H9 (cell line): ENCODE results near the gene EVC. TPM values are rescaled to one million over a fixed set of nuclear protein-coding genes. Genes with fewer than 3 reads are reported as not detected.
"Not testable (repeated sequence)": the region's sequence is repeated elsewhere in the genome, so short reads cannot be mapped to it uniquely, and the experiment has no call there.

Experiments used
- DNase-seq: peaks from one replicate; pipeline ENCODE4 v3.0.0-alpha.2; 2017
- H2AFZ ChIP-seq: one replicate; pipeline ENCODE4 v1.6.1; 2013; ENCODE audit warnings: mild to moderate bottlenecking, low read length, control low read depth, moderate library complexity
- H2AK5ac ChIP-seq: 2 replicates; pipeline ENCODE4 v1.6.1; 2013; ENCODE audit warnings: low read length, control low read depth, mixed read lengths; ENCODE audit not compliant: insufficient read length
- H2BK120ac ChIP-seq: one replicate; pipeline ENCODE4 v1.6.1; 2013; ENCODE audit warnings: low read depth, mild to moderate bottlenecking, low read length, control low read depth, inconsistent platforms; ENCODE audit not compliant: poor library complexity, severe bottlenecking
- H2BK12ac ChIP-seq: 2 replicates; pipeline ENCODE4 v1.6.1; 2013; ENCODE audit warnings: low read length, control low read depth, mixed read lengths, low read depth; ENCODE audit not compliant: insufficient read length
- H2BK15ac ChIP-seq: 2 replicates; pipeline ENCODE4 v1.6.1; 2013; ENCODE audit warnings: low read depth, low read length, control low read depth
- H2BK20ac ChIP-seq: one replicate; pipeline ENCODE4 v1.6.1; 2013; ENCODE audit warnings: low read depth, mild to moderate bottlenecking, low read length, control low read depth, inconsistent platforms; ENCODE audit not compliant: poor library complexity, severe bottlenecking
- H2BK5ac ChIP-seq: 2 replicates; pipeline ENCODE4 v1.6.1; 2013; ENCODE audit warnings: low read length, control low read depth, mixed read lengths; ENCODE audit not compliant: insufficient read length
- H3K14ac ChIP-seq: 2 replicates; pipeline ENCODE4 v1.6.1; 2013; ENCODE audit warnings: low read length, control low read depth; ENCODE audit not compliant: insufficient read depth
- H3K18ac ChIP-seq: 2 replicates; pipeline ENCODE4 v1.6.1; 2013; ENCODE audit warnings: low read depth, mild to moderate bottlenecking, mixed read lengths, low read length, control low read depth; ENCODE audit not compliant: insufficient read length
- H3K23ac ChIP-seq: 2 replicates; pipeline ENCODE4 v1.6.1; 2013; ENCODE audit warnings: low read length, control low read depth, mixed read lengths, low read depth; ENCODE audit not compliant: insufficient read length
- H3K23me2 ChIP-seq: 2 replicates; pipeline ENCODE4 v1.6.1; 2013; ENCODE audit warnings: low read depth, mild to moderate bottlenecking, mixed read lengths, low read length, control low read depth; ENCODE audit not compliant: insufficient read length, poor library complexity, severe bottlenecking
- H3K27ac ChIP-seq: 2 replicates; pipeline ENCODE4 v1.5.1; 2013; ENCODE audit warnings: low read length, control low read depth, mixed read lengths, low read depth; ENCODE audit not compliant: insufficient read length
- H3K27me3 ChIP-seq: 2 replicates; pipeline ENCODE4 v1.6.1; 2013; ENCODE audit warnings: low read length, control low read depth, inconsistent platforms; ENCODE audit not compliant: insufficient read depth
- H3K4ac ChIP-seq: 2 replicates; pipeline ENCODE4 v1.6.1; 2013; ENCODE audit warnings: low read depth, mild to moderate bottlenecking, control low read depth, inconsistent platforms, low read length, moderate library complexity
- H3K4me1 ChIP-seq: 2 replicates; pipeline ENCODE4 v1.6.1; 2013; ENCODE audit warnings: low read length, control low read depth, inconsistent platforms; ENCODE audit not compliant: insufficient read depth
- H3K4me2 ChIP-seq: 2 replicates; pipeline ENCODE4 v1.6.1; 2013; ENCODE audit warnings: low read length, control low read depth, mixed read lengths; ENCODE audit not compliant: insufficient read length, insufficient read depth
- H3K56ac ChIP-seq: 2 replicates; pipeline ENCODE4 v1.6.1; 2013; ENCODE audit warnings: low read depth, mild to moderate bottlenecking, mixed read lengths, low read length, control low read depth; ENCODE audit not compliant: insufficient read length
- H3K79me1 ChIP-seq: 2 replicates; pipeline ENCODE4 v1.6.1; 2013; ENCODE audit warnings: low read depth, mild to moderate bottlenecking, moderate library complexity, low read length, control low read depth, inconsistent platforms; ENCODE audit not compliant: insufficient read depth, poor library complexity, severe bottlenecking
- H3K79me2 ChIP-seq: 2 replicates; pipeline ENCODE4 v1.6.1; 2013; ENCODE audit warnings: low read length, control low read depth, inconsistent platforms; ENCODE audit not compliant: insufficient read depth
- H3K9ac ChIP-seq: 2 replicates; pipeline ENCODE4 v1.6.1; 2013; ENCODE audit warnings: low read length, control low read depth, mixed read lengths; ENCODE audit not compliant: insufficient read length; ENCODE audit errors: extremely low read depth
- H3K9me3 ChIP-seq: one replicate; pipeline ENCODE4 v1.6.1; 2013; ENCODE audit warnings: low read depth, low read length, inconsistent platforms; ENCODE audit not compliant: control insufficient read depth
- H3T11ph ChIP-seq: one replicate; pipeline ENCODE4 v1.6.1; 2013; ENCODE audit warnings: mild to moderate bottlenecking, low read length, control low read depth, inconsistent platforms
- H4K20me1 ChIP-seq: one replicate; pipeline ENCODE4 v1.6.1; 2013; ENCODE audit not compliant: control insufficient read depth, insufficient read length, insufficient read depth
- H4K5ac ChIP-seq: 2 replicates; pipeline ENCODE4 v1.6.1; 2013; ENCODE audit warnings: low read depth, mild to moderate bottlenecking, mixed read lengths, low read length, control low read depth; ENCODE audit not compliant: insufficient read length
- H4K8ac ChIP-seq: replicated peaks from 2 replicates; pipeline ENCODE4 v1.6.1; 2013; ENCODE audit warnings: low read length, control low read depth, mixed read lengths, low read depth; ENCODE audit not compliant: insufficient read length
- H4K91ac ChIP-seq: 2 replicates; pipeline ENCODE4 v1.6.1; 2013; ENCODE audit warnings: low read depth, mild to moderate bottlenecking, moderate library complexity, mixed read lengths, low read length, control low read depth; ENCODE audit not compliant: insufficient read length
- H3K27ac Mint-ChIP-seq, 3 experiments: 2 replicates in 2 of 3; 3 replicates in 1 of 3; pipeline ENCODE4 v1.8.0; 2020 to 2021; ENCODE audit warnings: mixed read lengths in 3 of 3, mild to moderate bottlenecking in 1 of 3, moderate library complexity in 1 of 3
- H3K27me3 Mint-ChIP-seq: 2 replicates; pipeline ENCODE4 v1.8.0; 2021; ENCODE audit warnings: low read depth, mild to moderate bottlenecking, moderate library complexity, mixed read lengths
- H3K36me3 Mint-ChIP-seq, 3 experiments: 2 replicates in 2 of 3; 3 replicates in 1 of 3; pipeline ENCODE4 v1.8.0; 2020 to 2021; ENCODE audit warnings: low read depth in 3 of 3, mixed read lengths in 3 of 3; ENCODE audit not compliant: insufficient read depth in 1 of 3
- H3K4me1 Mint-ChIP-seq, 2 experiments: 2 replicates each; pipeline ENCODE4 v1.8.0; 2020; ENCODE audit warnings: mixed read lengths in 2 of 2
- H3K4me3 Mint-ChIP-seq, 2 experiments: 2 replicates in 1 of 2; 3 replicates in 1 of 2; pipeline ENCODE4 v1.8.0; 2020 to 2021; ENCODE audit warnings: mild to moderate bottlenecking in 2 of 2, mixed read lengths in 2 of 2, moderate library complexity in 1 of 2
- H3K9me3 Mint-ChIP-seq, 2 experiments: 2 replicates in 1 of 2; 3 replicates in 1 of 2; pipeline ENCODE4 v1.8.0; 2020; ENCODE audit warnings: mild to moderate bottlenecking in 2 of 2, mixed read lengths in 2 of 2, moderate library complexity in 1 of 2
- WGBS: extraction: QIAGEN DNeasy Blood & Tissue Kit; methylation state at CpG from one replicate; pipeline ENCODE4 v1.1.7; 2013; ENCODE audit warnings: missing lambda C conversion rate, low lambda C conversion rate, mixed read lengths; ENCODE audit not compliant: insufficient read length; ENCODE audit errors: extremely low coverage; 5-methylcytosine and 5-hydroxymethylcytosine counted together
- total RNA-seq: library from RNA; stranded (reverse); gene quantifications from 2 replicates; pipeline ENCODE4 v1.2.1, GENCODE V29; 2021
- TF ChIP-seq, protein P1 (sequence below): fragments of 200-600 bp; sonication (generic); conservative IDR thresholded peaks from 3 replicates; pipeline ENCODE4 v1.8.0; 2021; ENCODE audit warnings: antibody characterized with exemption, mild to moderate bottlenecking

EVC gene
- total RNA-seq, 1 experiment from 2014 or later, result 10.1 TPM

DNA sequence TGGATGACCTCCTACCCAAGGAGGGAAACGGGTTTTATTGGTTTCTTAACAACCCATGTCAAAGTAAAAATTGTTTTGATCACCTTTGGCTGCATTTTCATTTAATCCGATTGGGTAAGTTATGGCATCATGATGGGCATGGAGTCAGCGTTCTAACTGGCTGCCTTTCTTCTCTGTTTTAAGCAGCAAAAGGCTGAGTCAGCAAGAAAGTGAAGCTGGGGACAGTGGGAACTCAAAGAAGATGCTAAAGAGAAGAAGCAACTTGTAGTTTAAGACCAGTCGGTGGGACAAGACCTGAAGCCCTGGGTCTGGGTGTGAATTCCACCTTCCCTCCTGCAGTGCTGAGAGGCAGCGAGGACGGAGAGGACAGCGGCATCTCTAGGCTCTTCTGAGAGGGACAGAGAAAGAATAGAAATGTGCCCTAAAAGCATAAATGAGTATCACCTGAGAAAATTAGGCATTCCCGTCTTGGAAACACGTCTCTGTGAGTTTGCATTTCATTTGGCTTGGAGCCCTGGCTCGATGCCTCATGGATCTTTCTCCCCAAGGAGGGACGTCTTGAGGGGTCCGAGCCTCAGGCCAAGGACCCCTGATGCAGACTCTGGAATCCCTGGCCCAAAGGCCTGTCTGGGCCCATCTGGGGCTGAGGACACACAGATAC, 99.9 kb downstream of the EVC start:
- no peaks in the 10 kb centered on the region for H3K27me3 Mint-ChIP-seq
- no peak overlapping the region for H3K9ac ChIP-seq
- H3K4me1 ChIP-seq, result no peaks in the 10 kb centered on the region
- H3K36me3 Mint-ChIP-seq, result peaks cover 34 to 62% (median 60%) of the 10 kb centered on the region in 3 experiments
- H3K27ac Mint-ChIP-seq, result no peak overlapping the region
- WGBS, result no CpG with 5 or more reads among the region's 12 CpGs
- no peak overlapping the region for H3K18ac ChIP-seq
- H3T11ph ChIP-seq, result no peak overlapping the region
- no peaks in the 10 kb centered on the region for H4K20me1 ChIP-seq
- H3K27ac ChIP-seq, result no peak overlapping the region
- no peaks in the 10 kb centered on the region for H3K79me1 ChIP-seq
- H2BK15ac ChIP-seq, result no peak overlapping the region
- H3K4me1 Mint-ChIP-seq, result peaks cover 3 to 9% of the 10 kb centered on the region in 2 experiments; a peak in 2 of 4 replicates
- no peaks in the 10 kb centered on the region for H3K9me3 Mint-ChIP-seq
- H4K91ac ChIP-seq, result no peak overlapping the region
- no peaks in the 10 kb centered on the region for H3K9me3 ChIP-seq
- no peaks in the 10 kb centered on the region for H3K23me2 ChIP-seq
- no peak overlapping the region for H4K8ac ChIP-seq
- no peak overlapping the region for H2BK12ac ChIP-seq
- DNase-seq, result no peak
- no peak overlapping the region for H2BK120ac ChIP-seq
- no peak overlapping the region for H3K4ac ChIP-seq
- TF ChIP-seq, protein P1, sequence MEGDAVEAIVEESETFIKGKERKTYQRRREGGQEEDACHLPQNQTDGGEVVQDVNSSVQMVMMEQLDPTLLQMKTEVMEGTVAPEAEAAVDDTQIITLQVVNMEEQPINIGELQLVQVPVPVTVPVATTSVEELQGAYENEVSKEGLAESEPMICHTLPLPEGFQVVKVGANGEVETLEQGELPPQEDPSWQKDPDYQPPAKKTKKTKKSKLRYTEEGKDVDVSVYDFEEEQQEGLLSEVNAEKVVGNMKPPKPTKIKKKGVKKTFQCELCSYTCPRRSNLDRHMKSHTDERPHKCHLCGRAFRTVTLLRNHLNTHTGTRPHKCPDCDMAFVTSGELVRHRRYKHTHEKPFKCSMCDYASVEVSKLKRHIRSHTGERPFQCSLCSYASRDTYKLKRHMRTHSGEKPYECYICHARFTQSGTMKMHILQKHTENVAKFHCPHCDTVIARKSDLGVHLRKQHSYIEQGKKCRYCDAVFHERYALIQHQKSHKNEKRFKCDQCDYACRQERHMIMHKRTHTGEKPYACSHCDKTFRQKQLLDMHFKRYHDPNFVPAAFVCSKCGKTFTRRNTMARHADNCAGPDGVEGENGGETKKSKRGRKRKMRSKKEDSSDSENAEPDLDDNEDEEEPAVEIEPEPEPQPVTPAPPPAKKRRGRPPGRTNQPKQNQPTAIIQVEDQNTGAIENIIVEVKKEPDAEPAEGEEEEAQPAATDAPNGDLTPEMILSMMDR, result no peak
- no peak overlapping the region for H4K5ac ChIP-seq
- no peak overlapping the region for H2BK5ac ChIP-seq
- no peak overlapping the region for H3K23ac ChIP-seq
- H3K27me3 ChIP-seq, result no peaks in the 10 kb centered on the region
- no peak overlapping the region for H3K4me3 Mint-ChIP-seq
- no peak overlapping the region for H3K4me2 ChIP-seq
- H2AK5ac ChIP-seq, result no peak overlapping the region
- H3K79me2 ChIP-seq, result no peaks in the 10 kb centered on the region
- H3K14ac ChIP-seq, result no peak overlapping the region
- no peak overlapping the region for H3K56ac ChIP-seq
- no peak overlapping the region for H2AFZ ChIP-seq
- H2BK20ac ChIP-seq, result no peak overlapping the region

DNA sequence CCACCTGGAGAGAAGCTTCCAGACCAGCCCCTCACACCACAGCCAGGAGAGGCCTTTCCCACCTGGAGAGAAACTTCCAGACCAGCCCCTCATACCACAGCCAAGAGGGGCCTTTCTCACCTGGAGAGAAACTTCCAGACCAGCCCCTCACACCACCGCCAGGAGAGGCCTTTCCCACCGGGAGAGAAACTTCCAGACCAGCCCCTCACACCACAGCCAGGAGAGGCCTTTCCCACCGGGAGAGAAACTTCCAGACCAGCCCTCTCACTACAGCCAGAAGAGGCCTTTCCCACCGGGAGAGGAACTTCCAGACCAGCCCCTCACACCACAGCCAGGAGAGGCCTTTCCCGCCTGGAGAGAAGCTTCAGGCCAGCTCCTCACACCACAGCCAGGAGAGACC, 101.1 kb downstream of the EVC start:
- not testable (repeated sequence) for H3K79me1 ChIP-seq, H3K4me3 Mint-ChIP-seq, H2BK12ac ChIP-seq, H4K5ac ChIP-seq, H4K91ac ChIP-seq, H3K4ac ChIP-seq, H3K9ac ChIP-seq, H2AK5ac ChIP-seq, H2AFZ ChIP-seq, H3K9me3 Mint-ChIP-seq, H3K27ac ChIP-seq, H4K8ac ChIP-seq, H3K4me1 ChIP-seq, H2BK120ac ChIP-seq, H3K79me2 ChIP-seq, H3K9me3 ChIP-seq, H3T11ph ChIP-seq, H3K4me1 Mint-ChIP-seq, H3K4me2 ChIP-seq, H3K27me3 Mint-ChIP-seq, H2BK15ac ChIP-seq, H3K18ac ChIP-seq, DNase-seq, H3K14ac ChIP-seq, H3K23ac ChIP-seq, H2BK5ac ChIP-seq, H2BK20ac ChIP-seq, H3K56ac ChIP-seq, H3K27ac Mint-ChIP-seq, H3K27me3 ChIP-seq, H3K23me2 ChIP-seq, H4K20me1 ChIP-seq
- peaks cover 32 to 59% (median 54%) of the 10 kb centered on the region in 3 experiments for H3K36me3 Mint-ChIP-seq
- no CpG with 5 or more reads among the region's 5 CpGs for WGBS
